COLO668 (cell line): Measurements from ENCODE around the gene BEX1.
"Not testable (repeated sequence)": the region's sequence is repeated elsewhere in the genome, so short reads cannot be mapped to it uniquely, and the experiment has no call there.

Source experiments
- DNase-seq: peaks from one replicate; lab custom pipeline; 2025; ENCODE audit not compliant: unreplicated experiment; lab: John Stamatoyannopoulos, UW

BEX1 gene

GRCh38 chrX:103063918-103064434 is at the start of gene BEX1:
BEX1 (minus strand) TSS chrX:103064171; CDS start chrX:103063274, 897 bp downstream.
- peak; percentile 58 for DNase-seq

GRCh38 chrX:103109497-103109896 is 45.5 kb upstream of the BEX1 start:
- not testable (repeated sequence) for DNase-seq

GRCh38 chrX:103107836-103108235 is 43.9 kb upstream of the BEX1 start:
- DNase-seq = no peak

DNA sequence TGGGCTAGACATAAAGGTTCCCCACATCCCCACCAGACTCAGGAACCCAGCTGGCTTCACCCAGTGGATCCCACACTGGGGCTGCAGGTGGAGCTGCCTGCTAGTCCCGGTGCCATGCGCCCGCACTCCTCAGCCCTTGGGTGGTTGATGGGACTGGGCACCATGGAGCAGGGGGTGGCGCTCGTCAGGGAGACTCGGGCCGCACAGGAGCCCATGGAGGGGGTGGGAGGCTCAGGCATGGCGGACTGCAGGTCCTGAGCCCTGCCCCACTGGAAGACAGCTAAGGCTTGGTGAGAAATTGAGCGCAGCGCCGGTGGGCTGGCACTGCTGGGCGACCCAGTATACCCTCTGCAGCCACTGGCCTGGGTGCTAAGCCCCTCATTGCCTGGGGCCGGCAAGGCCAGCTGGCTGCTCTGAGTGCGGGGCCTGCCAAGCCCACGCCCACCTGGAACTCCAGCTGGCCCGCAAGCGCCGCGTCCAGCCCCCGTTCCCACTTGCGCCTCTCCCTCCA is 43.3 kb upstream of the BEX1 start:
- DNase-seq = not testable (repeated sequence)

GRCh38 chrX:103104370-103104769 is 40.4 kb upstream of the BEX1 start:
- not testable (repeated sequence) for DNase-seq

DNA sequence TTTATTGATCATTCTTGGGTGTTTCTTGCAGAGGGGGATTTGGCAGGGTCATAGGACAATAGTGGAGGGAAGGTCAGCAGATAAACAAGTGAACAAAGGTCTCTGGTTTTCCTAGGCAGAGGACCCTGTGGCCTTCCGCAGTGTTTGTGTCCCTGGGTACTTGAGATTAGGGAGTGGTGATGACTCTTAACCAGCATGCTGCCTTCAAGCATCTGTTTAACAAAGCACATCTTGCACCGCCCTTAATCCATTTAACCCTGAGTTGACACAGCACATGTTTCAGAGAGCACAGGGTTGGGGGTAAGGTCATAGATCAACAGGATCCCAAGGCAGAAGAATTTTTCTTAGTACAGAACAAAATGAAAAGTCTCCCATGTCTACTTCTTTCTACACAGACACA is 39.9 kb upstream of the BEX1 start:
- DNase-seq = not testable (repeated sequence)

- no peak for DNase-seq
These were observed 37.5 kb upstream of the BEX1 start for GRCh38 chrX:103101299-103102042.

DNA sequence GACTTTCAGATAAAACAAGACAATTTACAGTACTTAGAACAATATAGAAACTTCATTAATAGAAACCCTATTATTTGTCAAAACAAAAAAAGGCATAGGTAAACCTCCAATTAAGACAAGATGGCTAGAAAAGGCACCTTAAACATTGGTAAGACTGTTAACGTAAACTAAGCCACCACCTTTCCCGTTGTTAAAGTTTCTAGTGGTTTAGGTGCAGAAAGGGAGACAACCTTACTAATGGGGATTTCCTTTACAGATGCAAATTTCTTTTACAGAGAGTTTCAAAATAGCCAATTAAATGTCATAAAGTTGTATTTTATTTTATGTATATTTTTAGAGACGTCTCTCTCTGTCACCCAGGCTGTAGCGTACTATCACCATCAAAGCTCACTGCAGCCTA is 36.5 kb upstream of the BEX1 start:
- DNase-seq = no peak

- DNase-seq = no peak
These were observed 35.7 kb upstream of the BEX1 start for GRCh38 chrX:103099691-103100090.

DNA sequence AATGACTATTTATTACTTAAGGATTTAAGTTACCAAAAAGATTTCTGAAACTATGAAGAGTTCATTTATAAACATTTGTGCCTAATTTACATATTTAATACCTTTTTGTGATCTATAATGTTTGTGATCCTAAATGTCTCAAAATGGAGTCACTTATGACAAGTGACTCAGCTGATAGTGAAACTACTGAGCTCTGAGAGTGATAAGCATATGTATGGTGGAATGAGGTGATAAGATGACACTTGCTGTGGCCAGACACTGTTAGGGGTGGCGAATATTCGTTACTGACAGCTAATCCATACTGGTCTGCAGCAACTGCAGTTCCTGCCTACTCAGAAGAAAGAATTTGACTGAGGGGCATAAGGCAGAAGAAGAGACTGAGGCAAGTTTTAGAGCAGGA is 34.5 kb upstream of the BEX1 start:
- no peak for DNase-seq

DNA sequence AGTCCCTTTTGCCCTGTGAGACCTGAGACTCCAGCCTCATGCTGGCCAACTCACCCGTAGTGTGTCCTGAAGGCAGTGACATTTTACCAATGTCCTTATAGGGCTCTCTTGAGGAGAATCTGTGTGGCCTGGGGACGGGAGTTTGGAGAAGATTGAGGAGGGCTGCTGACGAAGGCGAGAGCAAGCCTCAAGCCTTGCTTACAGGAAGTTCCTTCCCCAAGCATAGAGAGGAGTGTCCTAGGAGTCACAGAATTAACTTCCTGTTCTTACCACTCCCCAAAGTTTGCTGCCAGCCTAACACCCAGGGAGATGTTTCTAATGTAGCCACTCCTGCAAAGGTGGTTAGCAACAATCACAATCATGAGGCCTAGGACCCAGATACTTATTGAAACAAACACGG is 29.0 kb upstream of the BEX1 start, which contains the start of gene NXF3:
Gene NXF3 (minus strand): TSS at position 202 of the 400 bp plus-strand sequence. CDS start 120 bp downstream, at position 82.
- no peak for DNase-seq

GRCh38 chrX:103081051-103081450 is 17.1 kb upstream of the BEX1 start:
- DNase-seq = no peak

- DNase-seq = no peak
These were observed 9.5 kb upstream of the BEX1 start for GRCh38 chrX:103073467-103073866.

GRCh38 chrX:103066606-103067005 is 2.6 kb upstream of the BEX1 start:
- DNase-seq = no peak

- DNase-seq = peak; percentile 4
These were observed 653 bp downstream of the BEX1 start for GRCh38 chrX:103063191-103063845.

DNA sequence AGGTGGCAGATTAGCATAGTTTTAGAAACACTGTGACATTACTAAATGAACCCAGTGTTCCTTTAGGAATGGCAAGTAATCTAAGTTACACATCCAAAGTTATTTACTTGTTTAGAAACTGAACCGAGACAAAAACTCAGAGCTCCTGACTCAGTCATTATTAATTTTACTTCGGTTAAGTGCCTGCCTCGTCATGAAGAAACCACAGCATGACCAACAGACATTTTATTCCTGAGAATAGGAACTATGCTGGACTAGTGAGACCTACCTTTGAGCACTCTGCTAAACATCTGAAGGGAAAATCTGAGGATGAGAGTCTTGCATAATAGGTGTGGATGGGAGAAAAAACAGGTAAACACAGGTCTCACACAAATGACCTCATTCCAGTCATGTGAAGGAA is 2.5 kb downstream of the BEX1 start:
- DNase-seq = no peak

- no peak for DNase-seq
These were observed 7.1 kb downstream of the BEX1 start for GRCh38 chrX:103056902-103057301.

GRCh38 chrX:103052625-103053024 is 11.3 kb downstream of the BEX1 start:
- DNase-seq = no peak

DNA sequence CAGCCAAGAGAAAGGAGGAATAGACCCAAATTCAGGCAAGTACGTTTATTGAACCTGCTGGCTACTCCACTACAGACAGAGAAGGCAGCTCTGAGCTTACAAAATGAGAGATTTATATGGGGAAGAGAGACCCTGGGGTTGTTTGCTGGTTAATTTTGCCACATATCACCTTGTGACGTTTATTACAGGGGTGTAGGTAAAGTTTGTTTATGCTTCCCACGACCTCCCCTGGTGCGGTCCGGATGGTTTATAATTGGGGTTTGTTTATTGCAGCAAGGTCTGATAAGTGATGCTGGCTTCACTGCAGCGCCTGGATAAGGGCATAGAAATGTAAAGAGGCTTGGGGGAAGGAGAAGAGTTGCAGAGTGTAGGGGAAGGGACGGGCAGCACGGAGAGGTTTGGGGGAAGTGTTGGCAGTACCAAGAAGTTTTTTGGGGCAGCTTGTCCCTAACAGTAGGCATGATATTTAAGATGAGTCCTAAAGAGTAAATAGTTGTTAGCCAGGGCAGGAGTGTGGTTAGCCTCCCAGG is 12.6 kb downstream of the BEX1 start:
- no peak for DNase-seq

- DNase-seq = not testable (repeated sequence)
These were observed 30.6 kb downstream of the BEX1 start for GRCh38 chrX:103033371-103033770.

DNA sequence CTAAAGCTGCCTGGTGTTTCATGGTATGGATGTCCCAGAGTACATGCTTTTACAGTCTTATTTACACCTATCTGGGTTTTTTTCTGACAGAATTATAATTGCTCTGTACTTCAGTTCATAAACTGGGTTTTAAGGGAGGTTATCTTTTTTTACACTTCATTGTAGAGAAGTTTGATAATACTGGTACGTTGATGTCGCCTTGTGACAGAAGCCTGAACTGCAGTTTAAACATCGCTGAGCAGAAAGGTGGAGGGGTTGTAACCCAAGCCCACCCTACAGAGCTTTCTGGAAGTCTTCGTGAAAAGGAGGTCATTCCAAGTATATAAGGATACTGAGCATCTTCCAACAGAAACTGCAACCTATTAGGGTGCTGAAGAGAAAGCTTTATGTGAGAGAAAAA is 46.4 kb downstream of the BEX1 start:
- DNase-seq = no peak

GRCh38 chrX:103012945-103013344 is 51.0 kb downstream of the BEX1 start:
- no peak for DNase-seq
